GM21515 (cell line): ENCODE measurements around the gene SHC1.

ENCODE experiments used
- ATAC-seq: cut with Tn5 transposase; IDR thresholded peaks from one replicate; pipeline ENCODE4 v1.9.1; 2021; ENCODE audit not compliant: unreplicated experiment

Gene SHC1

GRCh38 chr1:154959426-154959780, 11.1 kb downstream of the SHC1 start:
- ATAC-seq, result no peak

GRCh38 chr1:154958681-154959425, 11.7 kb downstream of the SHC1 start:
- no peak for ATAC-seq

- no peak for ATAC-seq
Measured at GRCh38 chr1:154958036-154958435, 12.5 kb downstream of the SHC1 start.

GRCh38 chr1:154957091-154957657, 13.4 kb downstream of the SHC1 start:
- ATAC-seq, result no peak

GRCh38 chr1:154956544-154956941, 14.0 kb downstream of the SHC1 start:
- no peak for ATAC-seq

- ATAC-seq, result peak; percentile 50
Measured at GRCh38 chr1:154955718-154956543, 14.6 kb downstream of the SHC1 start, which contains the start of gene PBXIP1. PBXIP1 (minus strand) TSS chr1:154956099; CDS start chr1:154953721, 2,378 bp downstream.

GRCh38 chr1:154955039-154955717, 15.4 kb downstream of the SHC1 start:
- ATAC-seq, result no peak

- ATAC-seq, result no peak
Measured at GRCh38 chr1:154954541-154954940, 16.0 kb downstream of the SHC1 start.

GRCh38 chr1:154953611-154954038, 16.9 kb downstream of the SHC1 start:
- no peak for ATAC-seq

GRCh38 chr1:154952664-154953063, 17.9 kb downstream of the SHC1 start:
- ATAC-seq, result no peak

GRCh38 chr1:154951901-154952657, 18.5 kb downstream of the SHC1 start:
- no peak for ATAC-seq

- ATAC-seq, result no peak
Measured at GRCh38 chr1:154948079-154948478, 22.5 kb downstream of the SHC1 start.

GRCh38 chr1:154945962-154946850, 24.3 kb downstream of the SHC1 start:
- no peak for ATAC-seq

GRCh38 chr1:154945160-154945961, 25.2 kb downstream of the SHC1 start:
- ATAC-seq, result no peak

- no peak for ATAC-seq
Measured at GRCh38 chr1:154944401-154945159, 26.0 kb downstream of the SHC1 start.

- no peak for ATAC-seq
Measured at GRCh38 chr1:154943649-154944400, 26.7 kb downstream of the SHC1 start.

GRCh38 chr1:154941333-154942013, 29.1 kb downstream of the SHC1 start:
- ATAC-seq, result no peak
